ENCODE data around the gene CASP4.

Gene CASP4

DNA sequence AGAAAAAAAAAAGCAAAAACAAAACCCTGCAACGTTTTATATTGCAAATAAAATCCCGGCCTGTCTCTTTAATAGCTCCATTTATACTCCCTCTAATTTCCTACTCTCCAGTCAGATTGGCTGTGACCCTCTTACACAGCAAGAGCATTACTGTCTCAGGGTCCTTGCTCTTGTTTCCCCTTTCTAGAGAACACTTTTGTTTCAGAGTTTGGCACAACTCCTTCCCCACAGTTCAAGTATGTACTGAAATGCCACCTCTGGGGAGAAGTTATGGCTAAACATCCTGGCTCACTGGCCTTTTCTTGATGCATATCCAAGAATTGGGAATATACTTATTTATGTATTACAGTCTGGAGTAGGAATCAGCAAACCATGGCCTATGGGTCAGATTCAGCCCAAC is 72.7 kb downstream of the CASP4 start:
- TF ChIP-seq, protein P1, sequence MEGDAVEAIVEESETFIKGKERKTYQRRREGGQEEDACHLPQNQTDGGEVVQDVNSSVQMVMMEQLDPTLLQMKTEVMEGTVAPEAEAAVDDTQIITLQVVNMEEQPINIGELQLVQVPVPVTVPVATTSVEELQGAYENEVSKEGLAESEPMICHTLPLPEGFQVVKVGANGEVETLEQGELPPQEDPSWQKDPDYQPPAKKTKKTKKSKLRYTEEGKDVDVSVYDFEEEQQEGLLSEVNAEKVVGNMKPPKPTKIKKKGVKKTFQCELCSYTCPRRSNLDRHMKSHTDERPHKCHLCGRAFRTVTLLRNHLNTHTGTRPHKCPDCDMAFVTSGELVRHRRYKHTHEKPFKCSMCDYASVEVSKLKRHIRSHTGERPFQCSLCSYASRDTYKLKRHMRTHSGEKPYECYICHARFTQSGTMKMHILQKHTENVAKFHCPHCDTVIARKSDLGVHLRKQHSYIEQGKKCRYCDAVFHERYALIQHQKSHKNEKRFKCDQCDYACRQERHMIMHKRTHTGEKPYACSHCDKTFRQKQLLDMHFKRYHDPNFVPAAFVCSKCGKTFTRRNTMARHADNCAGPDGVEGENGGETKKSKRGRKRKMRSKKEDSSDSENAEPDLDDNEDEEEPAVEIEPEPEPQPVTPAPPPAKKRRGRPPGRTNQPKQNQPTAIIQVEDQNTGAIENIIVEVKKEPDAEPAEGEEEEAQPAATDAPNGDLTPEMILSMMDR (IDR thresholded peaks at IDR 0.05; ENCODE audit: extremely low read depth, missing control alignments): no peak

DNA sequence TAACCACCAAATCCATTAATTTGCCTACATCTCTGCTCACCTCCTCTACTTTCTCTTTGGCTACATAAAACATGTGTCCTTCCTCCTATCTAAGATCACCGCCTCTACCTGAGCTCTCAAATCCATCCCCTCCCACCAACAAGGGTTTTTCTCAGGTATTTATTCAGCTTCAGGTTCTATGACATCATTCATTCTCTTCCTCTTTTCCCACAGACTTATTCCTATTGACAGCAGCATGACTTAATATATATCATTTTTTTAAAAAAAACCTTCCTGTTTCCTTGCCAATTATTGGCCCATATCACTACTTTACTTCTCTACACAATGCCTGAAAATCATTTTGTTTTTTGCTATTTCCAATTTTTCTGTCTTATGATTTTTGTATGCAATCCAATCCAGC is 74.5 kb downstream of the CASP4 start:
- DNase-seq (ENCODE audit: low spot score): no peak
- TF ChIP-seq, protein P1 (IDR thresholded peaks at IDR 0.05; ENCODE audit: extremely low read depth, missing control alignments): no peak

More for the DNA sequence above, 72.7 kb downstream of the CASP4 start:
- DNase-seq (ENCODE audit: low spot score): no peak

Data from GM20000 (cell line).